ENCODE data around the gene THADA.
A peak's percentile ranks its signal among the peaks of the same experiment; 100 is the strongest.

THADA gene

GRCh38 chr2:43323857-43324256, 272.0 kb downstream of the THADA start:
- no peak overlapping the region for H3K4me3 ChIP-seq (ENCODE audit: low read length)
- TF ChIP-seq, protein P1, sequence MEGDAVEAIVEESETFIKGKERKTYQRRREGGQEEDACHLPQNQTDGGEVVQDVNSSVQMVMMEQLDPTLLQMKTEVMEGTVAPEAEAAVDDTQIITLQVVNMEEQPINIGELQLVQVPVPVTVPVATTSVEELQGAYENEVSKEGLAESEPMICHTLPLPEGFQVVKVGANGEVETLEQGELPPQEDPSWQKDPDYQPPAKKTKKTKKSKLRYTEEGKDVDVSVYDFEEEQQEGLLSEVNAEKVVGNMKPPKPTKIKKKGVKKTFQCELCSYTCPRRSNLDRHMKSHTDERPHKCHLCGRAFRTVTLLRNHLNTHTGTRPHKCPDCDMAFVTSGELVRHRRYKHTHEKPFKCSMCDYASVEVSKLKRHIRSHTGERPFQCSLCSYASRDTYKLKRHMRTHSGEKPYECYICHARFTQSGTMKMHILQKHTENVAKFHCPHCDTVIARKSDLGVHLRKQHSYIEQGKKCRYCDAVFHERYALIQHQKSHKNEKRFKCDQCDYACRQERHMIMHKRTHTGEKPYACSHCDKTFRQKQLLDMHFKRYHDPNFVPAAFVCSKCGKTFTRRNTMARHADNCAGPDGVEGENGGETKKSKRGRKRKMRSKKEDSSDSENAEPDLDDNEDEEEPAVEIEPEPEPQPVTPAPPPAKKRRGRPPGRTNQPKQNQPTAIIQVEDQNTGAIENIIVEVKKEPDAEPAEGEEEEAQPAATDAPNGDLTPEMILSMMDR (conservative IDR thresholded peaks at IDR 0.05; ENCODE audit: low read length): no peak
- no peak for DNase-seq (ENCODE audit: low read depth)

DNA sequence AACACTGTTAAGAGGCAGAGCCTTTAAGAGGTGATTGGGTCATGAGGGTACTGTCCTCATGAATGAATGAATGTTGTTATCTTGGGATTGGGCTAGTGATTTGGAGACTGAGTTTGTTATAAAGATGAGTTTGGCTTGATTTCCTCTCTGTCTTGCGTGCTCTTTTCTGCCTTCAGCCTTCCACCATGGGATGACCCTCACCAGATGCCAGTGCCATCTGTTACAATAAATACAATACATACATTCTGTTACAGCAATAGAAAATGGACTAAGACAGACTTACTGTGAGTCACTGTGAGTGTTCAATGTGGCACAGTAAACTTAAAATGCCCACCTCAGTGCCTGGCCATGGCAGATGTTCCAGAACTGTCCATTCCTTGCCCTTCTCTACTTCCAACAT, 274.4 kb downstream of the THADA start:
- H3K4me3 ChIP-seq (ENCODE audit: low read length): no peak overlapping the region
- no peak for DNase-seq (ENCODE audit: low read depth)
- TF ChIP-seq, protein P1 (conservative IDR thresholded peaks at IDR 0.05; ENCODE audit: low read length): no peak

DNA sequence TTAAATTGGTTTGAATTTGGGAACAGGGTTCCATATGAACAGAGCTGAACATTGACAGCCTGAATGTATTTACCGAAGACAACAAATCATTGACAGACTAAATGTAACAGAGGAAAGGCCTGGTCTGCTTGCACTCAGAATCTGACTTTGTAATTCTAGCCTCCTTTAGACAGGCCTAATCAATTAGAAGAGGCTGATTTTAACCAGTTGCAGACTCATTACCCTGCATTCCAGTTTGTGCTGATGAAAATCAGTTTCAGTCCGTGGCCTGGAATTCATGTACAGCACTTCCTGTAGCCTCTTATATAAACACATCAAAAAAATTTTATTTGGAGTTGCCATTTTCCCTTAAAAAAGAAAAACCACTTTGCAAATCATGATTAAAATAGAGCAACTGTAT, 276.3 kb downstream of the THADA start:
- DNase-seq (ENCODE audit: low read depth): peak; percentile 50

DNA sequence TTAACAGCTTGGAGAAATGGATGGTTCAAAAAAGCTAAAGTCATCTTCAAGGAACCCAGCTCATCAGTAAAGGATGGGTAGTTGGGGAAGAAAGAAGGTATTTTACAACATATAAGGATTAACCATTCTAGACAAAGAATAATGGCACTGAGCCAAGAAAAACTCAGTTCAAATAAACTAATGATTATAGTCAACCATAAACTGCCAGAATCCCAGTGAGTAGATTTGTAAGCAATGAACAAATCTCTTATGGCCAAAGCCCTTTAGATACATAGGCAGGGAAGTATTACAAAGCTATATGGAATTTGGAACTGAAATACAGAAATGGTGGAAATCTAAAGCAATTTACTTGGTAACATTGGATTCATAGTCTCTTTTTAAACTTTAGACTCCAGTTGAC, 277.0 kb downstream of the THADA start:
- TF ChIP-seq, protein P1 (conservative IDR thresholded peaks at IDR 0.05; ENCODE audit: low read length): no peak
- H3K4me3 ChIP-seq (ENCODE audit: low read length): no peak overlapping the region
- DNase-seq (ENCODE audit: low read depth): no peak

More for the DNA sequence above, 276.3 kb downstream of the THADA start:
- no peak overlapping the region for H3K4me3 ChIP-seq (ENCODE audit: low read length)
- TF ChIP-seq, protein P1 (conservative IDR thresholded peaks at IDR 0.05; ENCODE audit: low read length): no peak

DNA sequence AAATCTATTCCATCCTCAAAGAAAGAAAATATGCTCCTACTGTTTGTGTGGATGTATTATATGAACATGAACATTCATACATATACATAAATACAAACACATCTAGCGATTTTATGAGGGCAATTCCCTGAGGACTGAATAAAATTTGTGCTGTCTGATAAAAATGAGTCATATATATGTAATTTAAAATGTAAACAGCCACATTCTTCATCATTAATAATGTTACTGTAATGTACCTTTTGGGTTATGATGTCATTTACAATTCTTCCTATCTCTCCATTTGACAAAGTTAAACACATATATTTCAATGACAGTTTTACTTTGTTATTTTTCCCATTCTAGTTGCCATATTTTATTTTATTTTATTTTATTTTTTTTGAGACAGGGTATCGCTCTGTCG, 278.2 kb downstream of the THADA start:
- no peak overlapping the region for H3K4me3 ChIP-seq (ENCODE audit: low read length)
- TF ChIP-seq, protein P1 (conservative IDR thresholded peaks at IDR 0.05; ENCODE audit: low read length): no peak
- DNase-seq (ENCODE audit: low read depth): no peak

GRCh38 chr2:43317194-43317593, 278.6 kb downstream of the THADA start:
- DNase-seq (ENCODE audit: low read depth): no peak
- TF ChIP-seq, protein P1 (conservative IDR thresholded peaks at IDR 0.05; ENCODE audit: low read length): no peak
- no peak overlapping the region for H3K4me3 ChIP-seq (ENCODE audit: low read length)

DNA sequence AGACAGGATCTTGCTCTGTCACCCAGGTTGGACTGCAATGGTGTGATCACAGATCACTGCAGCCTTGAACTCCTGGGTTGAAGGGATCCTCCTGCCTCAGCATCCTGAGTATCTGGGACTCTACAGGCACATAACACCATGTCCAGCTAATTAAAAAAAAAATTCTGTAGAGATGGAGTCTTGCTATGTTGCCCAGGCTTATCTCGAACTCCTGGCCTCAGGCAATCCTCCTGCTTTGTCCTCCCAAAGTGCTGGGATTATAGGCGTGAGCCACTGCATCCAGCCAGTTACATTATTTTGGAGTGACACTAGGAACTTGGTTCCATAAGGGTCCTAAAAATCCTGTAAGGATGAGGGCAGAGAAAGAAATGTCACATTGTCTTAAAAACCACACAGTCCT, 280.4 kb downstream of the THADA start:
- no peak overlapping the region for H3K4me3 ChIP-seq (ENCODE audit: low read length)
- TF ChIP-seq, protein P1 (conservative IDR thresholded peaks at IDR 0.05; ENCODE audit: low read length): no peak
- DNase-seq (ENCODE audit: low read depth): no peak

All from AG10803 (cell line).